Kidney (tissue), 22 donors: Measurements from ENCODE around the gene RGS17. TPM values are rescaled to one million over a fixed set of nuclear protein-coding genes. Genes with fewer than 3 reads are reported as not detected.

ENCODE experiments used
- DNase-seq, 5 donors: peaks; one replicate each; pipeline ENCODE4 v3.0.0-alpha.2; 2013 to 2020
- FAIRE-seq: peaks from 2 replicates; lab custom pipeline; 2012; peaks lifted over from hg19 to GRCh38; lab: Jason Lieb, UNC
- H3K27ac ChIP-seq, 2 donors: one replicate each; pipeline ENCODE4 v1.7.0; 2013; ENCODE audit warnings: low read depth in 2 of 2, low read length in 2 of 2, inconsistent platforms in 1 of 2
- H3K27me3 ChIP-seq: one replicate; pipeline ENCODE4 v1.7.1; 2013; ENCODE audit warnings: low read length, inconsistent platforms; ENCODE audit not compliant: control insufficient read depth, insufficient read depth
- H3K36me3 ChIP-seq, 3 donors: one replicate each; pipeline versions ENCODE4 v1.7.0 to v1.7.1; 2013; ENCODE audit warnings: low read length in 3 of 3, control low read depth in 1 of 3, inconsistent platforms in 1 of 3; ENCODE audit not compliant: insufficient read depth in 3 of 3, control insufficient read depth in 2 of 3
- H3K4me1 ChIP-seq, 3 donors: one replicate each; pipeline versions ENCODE4 v1.7.0 to v1.7.1; 2013; ENCODE audit warnings: low read length in 3 of 3, inconsistent platforms in 1 of 3, low read depth in 1 of 3; ENCODE audit not compliant: control insufficient read depth in 2 of 3, insufficient read depth in 2 of 3
- H3K4me3 ChIP-seq, 3 donors: one replicate each; pipeline versions ENCODE4 v1.7.0 to v1.8.1; 2013; ENCODE audit warnings: low read length in 3 of 3, control low read depth in 1 of 3, inconsistent platforms in 1 of 3
- H3K9ac ChIP-seq, 3 donors: one replicate each; pipeline versions ENCODE4 v1.7.0 to v1.7.1; 2013; ENCODE audit warnings: low read length in 3 of 3, control low read depth in 1 of 3, inconsistent platforms in 1 of 3
- H3K9me3 ChIP-seq, 3 donors: one replicate each; pipeline versions ENCODE4 v1.7.0 to v1.7.1; 2013; ENCODE audit warnings: low read length in 3 of 3, control low read depth in 1 of 3, inconsistent platforms in 1 of 3; ENCODE audit not compliant: control insufficient read depth in 2 of 3, insufficient read depth in 1 of 3
- CTCF ChIP-seq: IDR thresholded peaks from 3 replicates; pipeline ENCODE4 v1.5.1; 2012; ENCODE audit warnings: mild to moderate bottlenecking, moderate library complexity, borderline replicate concordance; ENCODE audit not compliant: insufficient read depth; ENCODE audit errors: extremely low read depth
- intact Hi-C: fragments of 100-400 bp; cut with DNase I; formaldehyde crosslinking; loops from one replicate; pipeline ENCODE4 v1.11.1; 2022
- long read RNA-seq, 10 donors: library from polyadenylated mRNA in 1 of 10; unstranded in 1 of 10; transcript quantifications; one replicate each; pipeline ENCODE4 v2.0.0 and lab custom pipeline, GENCODE V29; 2021 to 2026
- polyA plus RNA-seq: library from polyadenylated mRNA; stranded (reverse); fragments of 350-450 nt; fragmentation: Illumina TruSeq; extraction: RNeasy Lipid Tissue Mini Kit (QIAGEN cat#74804); gene quantifications from one replicate; pipeline ENCODE4 v1.2.3, GENCODE V29; 2014; ENCODE audit warnings: low read depth, low replicate concordance; ENCODE audit not compliant: insufficient read depth
- total RNA-seq: library from RNA; stranded (reverse); fragmentation: NEBNext Ultra II Directional; extraction: Animal tissue kit (Norgen Biotek cat#: 25700); gene quantifications from one replicate; pipeline ENCODE4 v1.2.1, GENCODE V29; 2021
- donor health status: control.
- donor health status: control.
- donor health status: control.
- donor health status: control.
- donor health status: control.
- donor health status: DM: yes; HTN: yes; CAD: no.
- donor health status: Normal renal cell carcinoma (clear cell type).

RGS17 gene
- total RNA-seq (0.28 TPM), polyA plus RNA-seq (not detected)
- long read RNA-seq, donor 1 = 0 reads
- long read RNA-seq, donor 2, partial matches to known transcripts = 0 of 1 reads
- long read RNA-seq, donor 2, other reads (novel, unspliced or antisense) = 0 of 1 reads
- long read RNA-seq, donor 3 = 0 reads
- long read RNA-seq, donor 4 = 0 reads
- long read RNA-seq, donor 5 = 0 reads
- long read RNA-seq, donor 6, partial matches to known transcripts = 0 of 2 reads
- long read RNA-seq, donor 6, other reads (novel, unspliced or antisense) = 0 of 2 reads
- long read RNA-seq, donor 7, partial matches to known transcripts = 1 of 2 reads
- long read RNA-seq, donor 7, other reads (novel, unspliced or antisense) = 1 of 2 reads
- long read RNA-seq, donor 8 = 0 reads
- long read RNA-seq, donor 9 = 0 reads
- long read RNA-seq, donor 10 = 0 reads

GRCh38 chr6:153131037-153131981 is at the start of gene RGS17:
RGS17 (minus strand) TSS chr6:153131282; CDS start chr6:153044018, 87,264 bp downstream.
- peak; percentile 77 to 92 (median 88) for DNase-seq
- intact Hi-C loops = no loop called here
- Histone ChIP-seq H3K9ac (peak within 1 kb of the TSS in 2 of 3 donors; percentile 32 to 49), H3K9me3 (peaks cover 0 to 2% (median 0%) of the 10 kb centered on the region in 3 donors), H3K36me3 (no peaks in the 10 kb centered on the region), H3K4me3 (peak within 1 kb of the TSS; percentile 39 to 73 (median 59)), H3K4me1 (peaks cover 0 to 8% (median 3%) of the 10 kb centered on the region in 3 donors), H3K27ac (no peak within 1 kb of the TSS), H3K27me3 (peaks cover 12% of the 10 kb centered on the region)
- TF ChIP-seq CTCF = no peak
- FAIRE-seq = no peak

DNA sequence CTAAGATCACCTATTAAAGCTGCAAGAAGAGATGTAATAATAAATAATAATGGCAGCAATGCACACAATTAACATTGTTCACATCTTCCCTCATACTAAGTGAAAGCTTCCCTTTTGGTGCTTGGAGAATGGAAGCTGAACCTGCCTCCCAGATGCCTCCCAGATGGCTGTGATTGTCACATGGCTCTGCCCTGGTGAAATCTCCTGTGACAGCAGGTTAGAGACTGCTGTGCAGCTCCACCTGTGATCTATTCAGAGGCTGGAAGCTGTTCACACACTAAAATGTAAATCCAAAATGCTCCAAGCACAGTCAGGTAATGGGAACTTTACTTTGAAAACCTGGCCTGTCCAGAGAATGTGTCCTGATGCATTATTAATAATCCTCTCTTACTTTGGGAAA is 41.7 kb upstream of the RGS17 start:
- no peaks in the 10 kb centered on the region for H3K9me3 ChIP-seq
- no peak for TF ChIP-seq CTCF
- no peak overlapping the region for H3K4me3 ChIP-seq
- FAIRE-seq = no peak
- DNase-seq = no peak
- H3K36me3 ChIP-seq = no peaks in the 10 kb centered on the region
- H3K27me3 ChIP-seq = no peaks in the 10 kb centered on the region
- H3K4me1 ChIP-seq = no peaks in the 10 kb centered on the region
- intact Hi-C loops = no loop called here
- H3K9ac ChIP-seq = no peak overlapping the region
- H3K27ac ChIP-seq = no peak overlapping the region

- Histone ChIP-seq H3K9ac (no peak overlapping the region), H3K36me3 (no peaks in the 10 kb centered on the region), H3K9me3 (no peaks in the 10 kb centered on the region), H3K27me3 (no peaks in the 10 kb centered on the region), H3K4me3 (no peak overlapping the region), H3K27ac (no peak overlapping the region), H3K4me1 (no peaks in the 10 kb centered on the region)
- no peak for FAIRE-seq
- DNase-seq = no peak
- intact Hi-C loops = no loop called here
- TF ChIP-seq CTCF = no peak
These were observed 39.4 kb upstream of the RGS17 start for GRCh38 chr6:153170511-153170910.
